ENCODE data around the gene SARS1.

SARS1 gene

DNA sequence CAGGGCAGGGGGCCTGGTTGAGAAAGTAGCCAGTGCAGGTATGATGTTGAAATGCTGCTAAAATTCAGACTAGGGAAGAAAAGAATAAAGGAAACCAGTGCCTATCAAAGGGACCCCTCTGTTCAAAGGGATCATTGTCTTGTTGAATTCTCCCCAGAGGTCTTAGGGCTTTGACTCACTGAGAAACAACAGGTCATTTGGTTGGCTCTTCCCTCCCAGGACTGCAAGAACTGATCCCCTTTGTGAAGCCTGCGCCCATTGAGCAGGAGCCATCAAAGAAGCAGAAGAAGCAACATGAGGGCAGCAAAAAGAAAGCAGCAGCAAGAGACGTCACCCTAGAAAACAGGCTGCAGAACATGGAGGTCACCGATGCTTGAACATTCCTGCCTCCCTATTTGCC is 23.8 kb downstream of the SARS1 start:
- DNase-seq (ENCODE audit: low spot score) (no peak), ATAC-seq (ENCODE audit: low read depth) (no peak)
- Histone ChIP-seq H3K9me3 (ENCODE audit: severe bottlenecking) (no peaks in the 10 kb centered on the region), H3K27ac (ENCODE audit: poor library complexity, severe bottlenecking) (no peak overlapping the region), H3K36me3 (ENCODE audit: low read depth) (peaks cover 66% of the 10 kb centered on the region), H3K4me1 (ENCODE audit: insufficient read depth, poor library complexity, severe bottlenecking) (peaks cover 22% of the 10 kb centered on the region), H3K27me3 (ENCODE audit: insufficient read depth, poor library complexity, severe bottlenecking) (no peaks in the 10 kb centered on the region), H3K4me3 (ENCODE audit: severe bottlenecking) (no peak overlapping the region)
- TF ChIP-seq CTCF (IDR thresholded peaks at IDR 0.05; ENCODE audit: poor library complexity, severe bottlenecking), result no peak

DNA sequence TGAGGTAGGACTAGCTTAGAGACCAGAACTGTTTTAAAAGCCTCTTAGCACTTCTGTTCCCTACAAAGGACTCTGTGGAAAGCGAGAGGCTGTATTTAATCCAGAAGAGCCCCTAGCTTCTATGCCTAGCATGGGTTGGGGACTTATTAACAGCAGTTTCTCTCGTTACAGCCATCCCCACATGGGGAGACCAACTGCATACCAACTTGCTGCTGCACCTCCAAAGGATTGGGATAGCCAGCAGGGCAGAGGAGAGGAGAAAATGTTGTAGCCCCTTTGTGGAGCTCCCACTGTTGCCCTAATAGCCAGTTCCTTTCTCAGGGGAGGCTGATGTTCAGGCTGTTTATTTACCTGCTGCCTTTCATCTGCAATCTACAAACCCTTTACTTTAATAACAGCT is 24.7 kb downstream of the SARS1 start:
- no peak for TF ChIP-seq CTCF (IDR thresholded peaks at IDR 0.05; ENCODE audit: poor library complexity, severe bottlenecking)
- peaks cover 57% of the 10 kb centered on the region for H3K36me3 ChIP-seq (ENCODE audit: low read depth)
- ATAC-seq (ENCODE audit: low read depth) (no peak), DNase-seq (ENCODE audit: low spot score) (no peak)
- H3K27ac ChIP-seq (ENCODE audit: poor library complexity, severe bottlenecking), result peak overlapping the region; percentile 92
- H3K4me3 ChIP-seq (ENCODE audit: severe bottlenecking), result no peak overlapping the region
- H3K27me3 ChIP-seq (ENCODE audit: insufficient read depth, poor library complexity, severe bottlenecking), result no peaks in the 10 kb centered on the region
- H3K4me1 ChIP-seq (ENCODE audit: insufficient read depth, poor library complexity, severe bottlenecking), result peaks cover 22% of the 10 kb centered on the region
- H3K9me3 ChIP-seq (ENCODE audit: severe bottlenecking), result no peaks in the 10 kb centered on the region

- peaks cover 22% of the 10 kb centered on the region for H3K4me1 ChIP-seq (ENCODE audit: insufficient read depth, poor library complexity, severe bottlenecking)
- H3K9me3 ChIP-seq (ENCODE audit: severe bottlenecking), result no peaks in the 10 kb centered on the region
These were observed 25.3 kb downstream of the SARS1 start for GRCh38 chr1:109239047-109239408.

DNA sequence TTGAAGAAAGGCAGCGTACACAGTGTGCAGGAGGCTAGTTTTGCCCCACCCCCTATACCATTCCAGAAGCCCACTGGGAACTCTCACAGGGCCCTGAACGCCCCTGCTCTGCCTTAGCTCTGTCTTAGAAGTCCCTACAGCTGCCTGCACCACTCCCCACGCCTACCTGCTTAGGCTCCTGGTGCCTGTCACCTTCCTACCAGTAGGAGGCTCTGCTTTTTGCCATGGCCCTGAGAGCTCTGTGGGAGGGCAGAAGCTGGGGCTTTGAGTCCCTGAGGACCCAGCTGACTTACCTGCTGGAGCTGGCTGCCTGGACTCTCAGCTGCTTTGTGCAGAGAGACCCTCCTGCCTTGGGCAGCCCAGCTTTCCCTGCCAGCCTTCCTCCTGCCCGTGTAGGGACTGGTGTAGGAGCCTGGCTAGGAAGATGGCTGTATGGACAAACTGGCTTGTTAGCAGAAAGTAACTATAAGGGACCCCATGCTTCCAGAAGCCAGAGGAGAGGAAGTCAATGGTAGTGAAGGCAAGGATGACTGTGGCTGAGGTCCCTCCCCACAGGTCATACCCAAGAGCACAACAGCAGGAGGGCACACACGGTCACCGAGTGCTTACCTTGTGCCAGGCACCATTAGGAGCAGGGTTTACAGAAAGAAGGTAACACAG is 25.8 kb downstream of the SARS1 start:
- no peak for DNase-seq (ENCODE audit: low spot score)
- peak; percentile 25 for TF ChIP-seq CTCF (IDR thresholded peaks at IDR 0.05; ENCODE audit: poor library complexity, severe bottlenecking)
- ATAC-seq (ENCODE audit: low read depth), result 0 out of 3 replicates have a peak, but pooled peaks have one; percentile 3
- Histone ChIP-seq H3K36me3 (ENCODE audit: low read depth) (peaks cover 47% of the 10 kb centered on the region), H3K4me3 (ENCODE audit: severe bottlenecking) (no peak overlapping the region), H3K27ac (ENCODE audit: poor library complexity, severe bottlenecking) (peak overlapping the region; percentile 92), H3K4me1 (ENCODE audit: insufficient read depth, poor library complexity, severe bottlenecking) (peaks cover 22% of the 10 kb centered on the region), H3K27me3 (ENCODE audit: insufficient read depth, poor library complexity, severe bottlenecking) (no peaks in the 10 kb centered on the region), H3K9me3 (ENCODE audit: severe bottlenecking) (no peaks in the 10 kb centered on the region)

More at GRCh38 chr1:109239047-109239408, 25.3 kb downstream of the SARS1 start:
- DNase-seq (ENCODE audit: low spot score) (no peak), ATAC-seq (ENCODE audit: low read depth) (no peak)
- H3K36me3 ChIP-seq (ENCODE audit: low read depth), result peaks cover 52% of the 10 kb centered on the region
- no peaks in the 10 kb centered on the region for H3K27me3 ChIP-seq (ENCODE audit: insufficient read depth, poor library complexity, severe bottlenecking)
- no peak for TF ChIP-seq CTCF (IDR thresholded peaks at IDR 0.05; ENCODE audit: poor library complexity, severe bottlenecking)
- peak overlapping the region; percentile 92 for H3K27ac ChIP-seq (ENCODE audit: poor library complexity, severe bottlenecking)
- no peak overlapping the region for H3K4me3 ChIP-seq (ENCODE audit: severe bottlenecking)
